Stimulated activated CD4-positive, alpha-beta T cell treated with anti-CD3 and anti-CD28 coated beads, Interleukin-12 subunit alpha, Interleukin-12 subunit beta, amount 100 ng/mL, for 24 hours (primary cell): Measurements from ENCODE around the gene BOC.

ENCODE experiments used
- DNase-seq, 2 experiments: peaks; one replicate each; pipeline ENCODE4 v3.0.0-alpha.2; 2020; ENCODE audit warnings: low read depth in 2 of 2

BOC gene

GRCh38 chr3:113269661-113270060 lies 58.3 kb downstream of the BOC start:
- no peak for DNase-seq

GRCh38 chr3:113270068-113270467 lies 58.7 kb downstream of the BOC start:
- DNase-seq: no peak

GRCh38 chr3:113270786-113271185 lies 59.4 kb downstream of the BOC start:
- DNase-seq: no peak

DNA sequence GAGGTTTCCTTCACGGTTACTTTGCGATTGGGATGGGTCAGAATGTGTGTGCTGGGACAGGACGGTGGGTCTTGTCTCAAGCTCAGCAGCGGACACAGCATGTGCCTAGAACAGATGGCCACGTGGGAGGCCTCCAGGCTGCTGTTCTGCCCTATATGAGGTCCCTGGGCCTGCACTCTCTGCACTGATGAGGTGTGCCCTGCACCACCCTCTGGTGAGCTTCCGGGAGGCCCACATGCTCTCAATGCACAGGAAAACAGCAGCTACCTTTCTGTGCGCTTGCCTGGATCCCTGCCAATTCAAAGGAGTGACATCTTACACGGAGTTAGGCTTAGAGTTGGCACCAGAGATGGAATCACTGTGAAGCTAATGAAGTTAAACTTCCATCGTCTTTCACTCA lies 59.8 kb downstream of the BOC start:
- DNase-seq: no peak

DNA sequence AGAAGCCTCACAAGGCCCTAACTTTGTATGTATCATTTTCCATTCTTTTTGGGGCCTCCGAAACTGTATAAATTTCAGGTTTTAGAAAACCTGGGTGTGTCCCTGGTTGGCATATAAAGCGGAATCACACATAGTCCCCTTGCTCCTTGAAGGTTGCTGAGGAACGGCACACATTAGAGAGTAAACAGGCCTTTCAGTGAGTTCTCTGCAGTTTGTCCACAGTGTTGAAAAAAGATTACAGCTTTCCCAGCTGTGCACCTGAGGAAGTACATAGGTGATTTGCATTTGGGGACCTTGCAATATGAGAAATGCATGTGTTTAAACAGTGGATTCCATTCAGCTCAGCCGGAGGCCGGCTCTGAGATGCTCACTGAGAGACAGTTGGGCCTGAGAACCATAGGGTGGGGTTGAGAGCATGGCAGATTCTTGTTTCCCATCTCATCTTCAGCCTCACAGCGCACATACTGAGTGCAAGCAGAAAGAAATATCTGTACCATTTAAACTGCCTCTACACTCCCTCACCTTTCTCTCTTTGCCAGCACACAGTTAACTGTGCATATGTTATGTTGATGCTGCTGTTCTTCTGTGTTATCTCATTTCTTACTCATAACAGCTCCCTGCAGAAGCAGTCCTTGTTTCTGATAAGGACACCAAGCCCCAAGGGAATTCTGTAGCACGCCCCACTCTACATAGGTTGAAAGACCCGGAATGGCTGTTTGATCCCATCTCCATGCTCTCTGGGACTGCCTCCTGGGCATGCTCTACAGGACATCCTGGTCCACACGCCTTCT lies 60.4 kb downstream of the BOC start:
- DNase-seq: no peak

DNA sequence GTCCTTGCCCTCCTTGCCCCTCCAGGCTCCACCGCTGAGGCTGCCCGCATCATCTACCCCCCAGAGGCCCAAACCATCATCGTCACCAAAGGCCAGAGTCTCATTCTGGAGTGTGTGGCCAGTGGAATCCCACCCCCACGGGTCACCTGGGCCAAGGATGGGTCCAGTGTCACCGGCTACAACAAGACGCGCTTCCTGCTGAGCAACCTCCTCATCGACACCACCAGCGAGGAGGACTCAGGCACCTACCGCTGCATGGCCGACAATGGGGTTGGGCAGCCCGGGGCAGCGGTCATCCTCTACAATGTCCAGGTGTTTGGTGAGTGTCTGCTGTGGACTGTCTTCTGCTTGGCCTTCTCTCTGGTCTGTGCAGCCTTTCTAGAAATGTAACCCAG lies 61.0 kb downstream of the BOC start:
- DNase-seq: no peak

DNA sequence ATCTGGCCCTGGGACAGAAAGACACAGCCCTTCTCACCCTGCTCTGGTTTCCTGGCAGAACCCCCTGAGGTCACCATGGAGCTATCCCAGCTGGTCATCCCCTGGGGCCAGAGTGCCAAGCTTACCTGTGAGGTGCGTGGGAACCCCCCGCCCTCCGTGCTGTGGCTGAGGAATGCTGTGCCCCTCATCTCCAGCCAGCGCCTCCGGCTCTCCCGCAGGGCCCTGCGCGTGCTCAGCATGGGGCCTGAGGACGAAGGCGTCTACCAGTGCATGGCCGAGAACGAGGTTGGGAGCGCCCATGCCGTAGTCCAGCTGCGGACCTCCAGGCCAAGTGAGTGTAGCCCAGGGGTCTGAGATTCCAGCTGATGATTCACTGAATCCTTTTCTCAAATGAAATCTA lies 61.7 kb downstream of the BOC start:
- no peak for DNase-seq

GRCh38 chr3:113273604-113274378 lies 62.4 kb downstream of the BOC start:
- DNase-seq: no peak

- no peak for DNase-seq
Observed at GRCh38 chr3:113274425-113275257, 63.3 kb downstream of the BOC start.

- DNase-seq: no peak
Observed at GRCh38 chr3:113275258-113275556, 63.9 kb downstream of the BOC start.

GRCh38 chr3:113275583-113275928 lies 64.2 kb downstream of the BOC start:
- no peak for DNase-seq

DNA sequence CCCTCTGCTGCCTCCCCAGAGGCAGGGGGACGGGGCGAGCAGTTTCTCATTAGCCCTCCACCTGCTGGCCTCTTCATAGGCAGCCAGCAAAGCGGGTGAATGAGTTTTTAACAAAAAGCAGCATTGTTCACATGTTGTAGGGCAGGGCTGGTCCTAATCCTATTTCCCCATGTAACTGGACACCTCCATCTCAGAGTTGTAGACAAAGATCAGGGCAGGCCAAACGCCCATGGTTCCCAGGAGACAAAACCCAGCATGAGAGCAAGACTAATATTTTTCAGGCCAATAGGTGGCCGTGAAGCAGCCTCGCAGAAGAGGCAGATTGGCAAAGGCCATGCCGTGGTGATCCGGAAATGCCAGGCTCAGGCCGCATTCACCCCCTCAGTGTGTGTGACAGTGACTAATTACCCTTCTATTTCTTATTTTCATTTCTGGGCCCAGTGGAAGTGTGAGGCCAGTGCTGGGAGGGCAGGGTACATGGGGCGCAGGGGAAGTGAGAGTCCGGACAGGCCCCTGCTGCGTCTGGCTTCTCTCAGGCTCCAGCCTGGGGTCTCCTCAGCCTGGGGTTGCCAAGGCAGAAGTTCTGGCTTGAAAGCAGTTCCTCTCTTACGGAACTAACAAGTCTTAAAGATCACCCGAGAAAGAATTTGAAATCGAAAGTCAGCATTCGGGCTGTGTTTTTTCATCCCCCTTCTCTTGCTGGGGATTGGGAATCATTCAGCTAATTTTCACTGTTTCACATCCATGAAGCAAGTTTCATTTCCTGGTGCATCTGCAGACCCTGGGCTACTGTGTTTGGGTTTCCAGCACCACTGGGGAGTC lies 64.8 kb downstream of the BOC start:
- DNase-seq: no peak

DNA sequence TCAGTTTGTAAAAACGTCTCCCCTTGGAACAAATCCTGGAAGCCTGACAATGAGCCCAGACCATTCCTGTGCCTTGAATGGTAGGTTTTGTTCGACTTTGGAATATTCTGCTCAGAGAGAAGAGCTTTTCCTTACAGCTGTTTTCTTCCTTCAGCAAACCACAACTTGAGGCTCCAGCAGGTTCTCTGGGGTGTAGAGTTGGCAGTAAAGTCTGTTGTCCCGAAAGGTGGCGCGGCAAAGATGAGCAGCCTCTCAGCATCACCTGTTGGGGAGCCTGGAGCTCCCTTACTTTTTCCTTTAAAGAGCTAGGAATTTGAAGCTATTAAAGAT lies 65.4 kb downstream of the BOC start:
- DNase-seq: no peak

DNA sequence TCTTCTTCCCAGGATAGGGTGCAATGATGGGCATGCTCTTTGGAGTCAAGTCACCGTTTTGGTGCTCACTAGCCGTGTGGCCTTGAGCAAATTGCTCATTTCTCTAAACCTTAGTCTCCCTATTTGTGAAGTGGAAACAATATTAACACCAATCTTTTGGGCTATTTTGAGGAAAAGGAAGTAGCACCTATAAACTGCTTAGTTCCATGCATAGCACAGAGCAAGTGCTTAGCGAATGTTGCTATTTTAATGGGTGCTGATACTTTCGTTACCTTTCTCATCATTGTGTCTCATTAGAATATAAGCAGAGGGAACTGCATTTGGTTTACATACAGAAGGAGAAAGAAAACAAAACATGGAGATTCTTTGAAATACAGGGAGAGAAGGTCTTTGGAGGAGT lies 66.1 kb downstream of the BOC start:
- no peak for DNase-seq

DNA sequence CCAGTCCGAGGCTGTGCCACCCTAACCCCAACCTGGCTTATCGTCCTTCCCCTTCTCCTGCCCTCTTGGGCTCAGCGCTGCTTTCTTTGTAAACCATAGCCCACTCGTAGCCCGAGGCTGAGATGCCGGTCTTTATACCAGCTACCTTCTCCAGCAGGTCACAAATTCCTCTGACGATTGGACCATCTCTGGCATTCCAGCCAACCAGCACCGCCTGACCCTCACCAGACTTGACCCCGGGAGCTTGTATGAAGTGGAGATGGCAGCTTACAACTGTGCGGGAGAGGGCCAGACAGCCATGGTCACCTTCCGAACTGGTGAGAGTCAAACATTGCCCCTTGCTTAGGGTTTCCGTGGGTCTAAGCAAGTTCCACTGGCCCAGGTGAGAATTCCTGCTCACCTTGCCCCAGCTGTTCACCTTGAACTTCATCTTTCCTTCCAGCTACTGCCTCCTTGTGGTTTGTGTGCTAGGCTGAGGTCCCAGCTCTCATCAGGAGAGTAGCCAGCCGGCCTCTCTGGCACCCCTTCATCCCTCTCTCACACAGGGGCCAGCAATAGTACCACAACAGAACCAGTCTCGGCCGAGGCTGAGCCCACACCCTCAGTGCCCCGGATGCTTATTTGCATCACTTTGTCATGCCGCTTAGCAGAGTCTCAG lies 66.7 kb downstream of the BOC start:
- no peak for DNase-seq

DNA sequence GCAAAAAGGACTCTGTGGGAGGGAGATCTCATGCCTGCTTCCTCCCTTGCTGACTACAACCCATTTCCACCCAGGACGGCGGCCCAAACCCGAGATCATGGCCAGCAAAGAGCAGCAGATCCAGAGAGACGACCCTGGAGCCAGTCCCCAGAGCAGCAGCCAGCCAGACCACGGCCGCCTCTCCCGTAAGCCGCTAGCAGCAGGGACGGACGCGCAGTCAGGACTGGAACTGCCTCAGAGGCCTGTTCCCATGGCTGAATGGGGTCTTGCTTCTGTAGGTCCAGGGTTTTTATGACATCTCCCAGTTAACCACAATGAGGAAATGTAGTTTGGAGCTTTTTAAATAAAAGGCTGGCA lies 67.2 kb downstream of the BOC start:
- DNase-seq: no peak

DNA sequence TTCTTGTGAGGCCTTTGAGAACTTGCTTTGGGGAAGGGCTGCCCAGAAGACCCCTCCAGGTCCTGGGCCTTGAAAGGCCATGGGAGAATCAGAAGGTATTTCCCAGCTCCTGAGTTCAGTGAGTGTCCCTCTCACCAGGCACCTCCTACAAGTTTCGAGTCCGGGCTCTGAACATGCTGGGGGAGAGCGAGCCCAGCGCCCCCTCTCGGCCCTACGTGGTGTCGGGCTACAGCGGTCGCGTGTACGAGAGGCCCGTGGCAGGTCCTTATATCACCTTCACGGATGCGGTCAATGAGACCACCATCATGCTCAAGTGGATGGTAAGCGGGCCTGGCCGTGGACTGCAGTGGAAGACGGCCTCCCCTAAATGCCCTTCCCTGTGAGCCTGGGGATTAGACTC lies 68.3 kb downstream of the BOC start:
- no peak for DNase-seq

DNA sequence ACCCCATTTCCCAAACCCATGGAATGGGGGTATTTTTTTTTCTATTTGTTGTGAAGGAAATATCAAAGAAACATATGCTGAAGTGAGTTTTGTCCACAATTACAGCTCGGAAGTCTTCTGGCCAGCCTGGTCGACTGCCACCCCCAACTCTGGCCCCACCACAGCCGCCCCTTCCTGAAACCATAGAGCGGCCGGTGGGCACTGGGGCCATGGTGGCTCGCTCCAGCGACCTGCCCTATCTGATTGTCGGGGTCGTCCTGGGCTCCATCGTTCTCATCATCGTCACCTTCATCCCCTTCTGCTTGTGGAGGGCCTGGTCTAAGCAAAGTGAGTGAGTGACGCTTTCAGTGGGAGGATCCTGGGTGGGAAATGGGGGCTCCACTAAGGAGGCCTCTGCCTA lies 71.9 kb downstream of the BOC start:
- no peak for DNase-seq

GRCh38 chr3:113284453-113285050 lies 73.2 kb downstream of the BOC start:
- no peak for DNase-seq

DNA sequence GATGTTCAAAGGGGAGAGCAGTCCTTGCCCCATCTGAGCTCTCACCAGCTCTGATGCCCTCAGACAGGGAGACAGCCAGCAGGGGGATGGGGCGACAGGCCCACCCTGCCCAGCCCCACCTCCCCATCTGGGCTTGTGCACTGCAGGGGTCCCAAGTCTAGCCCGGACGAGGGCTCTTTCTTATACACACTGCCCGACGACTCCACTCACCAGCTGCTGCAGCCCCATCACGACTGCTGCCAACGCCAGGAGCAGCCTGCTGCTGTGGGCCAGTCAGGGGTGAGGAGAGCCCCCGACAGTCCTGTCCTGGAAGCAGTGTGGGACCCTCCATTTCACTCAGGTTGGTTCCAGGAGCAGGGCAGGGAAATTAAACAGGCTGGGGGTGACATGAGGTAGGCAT lies 73.9 kb downstream of the BOC start:
- no peak for DNase-seq

DNA sequence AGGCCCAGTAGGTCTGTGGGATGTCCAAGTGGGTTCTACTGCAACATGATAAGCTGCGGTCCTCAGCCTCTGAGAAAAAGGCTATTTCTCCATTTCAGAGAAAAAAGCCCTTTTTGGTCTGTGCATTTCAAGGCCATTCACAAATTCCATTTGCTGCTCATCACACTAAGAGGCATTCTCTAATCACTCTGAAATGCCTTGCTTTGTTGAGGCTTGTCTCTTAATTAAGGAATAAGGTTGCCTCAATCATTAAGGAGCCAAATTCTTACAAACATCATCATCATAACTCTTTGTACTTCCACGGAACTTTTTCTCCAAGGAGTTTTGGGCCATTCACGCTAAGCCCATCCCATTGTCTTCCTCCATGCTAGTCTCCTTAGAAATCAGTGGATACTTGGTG lies 74.4 kb downstream of the BOC start:
- DNase-seq: no peak
